ENCODE measurements around the gene PTPRN.

DNA sequence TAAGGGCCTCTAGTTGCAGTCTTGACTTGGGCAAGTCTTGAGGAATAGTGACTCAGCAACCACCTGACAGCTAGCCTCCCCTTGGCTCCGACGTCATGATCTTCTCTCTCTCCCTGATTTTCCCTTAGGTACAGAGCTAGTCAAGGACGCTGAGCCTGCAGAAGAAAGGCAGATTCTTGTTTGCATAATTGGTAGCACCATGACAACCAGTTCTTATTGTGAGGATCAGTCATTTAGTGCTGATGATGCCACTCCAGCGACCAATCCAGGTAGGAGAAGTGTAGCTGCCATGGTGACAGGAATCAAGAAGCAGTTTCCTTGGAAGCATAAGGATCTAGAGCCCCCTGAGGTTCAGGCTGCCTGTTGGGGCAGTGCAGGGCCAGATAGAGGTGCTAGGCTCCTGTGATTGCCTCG, 26.2 kb upstream of the PTPRN start:
- TF ChIP-seq, protein P1, sequence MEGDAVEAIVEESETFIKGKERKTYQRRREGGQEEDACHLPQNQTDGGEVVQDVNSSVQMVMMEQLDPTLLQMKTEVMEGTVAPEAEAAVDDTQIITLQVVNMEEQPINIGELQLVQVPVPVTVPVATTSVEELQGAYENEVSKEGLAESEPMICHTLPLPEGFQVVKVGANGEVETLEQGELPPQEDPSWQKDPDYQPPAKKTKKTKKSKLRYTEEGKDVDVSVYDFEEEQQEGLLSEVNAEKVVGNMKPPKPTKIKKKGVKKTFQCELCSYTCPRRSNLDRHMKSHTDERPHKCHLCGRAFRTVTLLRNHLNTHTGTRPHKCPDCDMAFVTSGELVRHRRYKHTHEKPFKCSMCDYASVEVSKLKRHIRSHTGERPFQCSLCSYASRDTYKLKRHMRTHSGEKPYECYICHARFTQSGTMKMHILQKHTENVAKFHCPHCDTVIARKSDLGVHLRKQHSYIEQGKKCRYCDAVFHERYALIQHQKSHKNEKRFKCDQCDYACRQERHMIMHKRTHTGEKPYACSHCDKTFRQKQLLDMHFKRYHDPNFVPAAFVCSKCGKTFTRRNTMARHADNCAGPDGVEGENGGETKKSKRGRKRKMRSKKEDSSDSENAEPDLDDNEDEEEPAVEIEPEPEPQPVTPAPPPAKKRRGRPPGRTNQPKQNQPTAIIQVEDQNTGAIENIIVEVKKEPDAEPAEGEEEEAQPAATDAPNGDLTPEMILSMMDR (IDR thresholded peaks at IDR 0.05), result no peak
- TF ChIP-seq POLR2A (IDR thresholded peaks at IDR 0.05), result no peak

All from suprapubic skin (tissue), 3 donors.